Stimulated activated CD4-positive, alpha-beta T cell treated with anti-CD3 and anti-CD28 coated beads, TNF-alpha, amount 100 ng/mL, for 24 hours (primary cell): ENCODE results near the gene ZBTB20.
"Not testable (repeated sequence)": the region's sequence is repeated elsewhere in the genome, so short reads cannot be mapped to it uniquely, and the experiment has no call there.

Experiments used
- DNase-seq, 3 experiments: peaks; one replicate each; pipeline ENCODE4 v3.0.0-alpha.2; 2020; ENCODE audit warnings: low read depth in 3 of 3

Gene ZBTB20

GRCh38 chr3:115146418-115147328 is at the start of gene ZBTB20:
TSS of gene ZBTB20 (minus strand) at chr3:115147288.
- DNase-seq, result peak; percentile 33 to 53 (median 53)

GRCh38 chr3:115194476-115194875 is 47.4 kb upstream of the ZBTB20 start:
- DNase-seq, result no peak

GRCh38 chr3:115190747-115191146 is 43.7 kb upstream of the ZBTB20 start:
- DNase-seq, result no peak

GRCh38 chr3:115187149-115187757 is 40.2 kb upstream of the ZBTB20 start:
- no peak for DNase-seq

GRCh38 chr3:115186351-115187148 is 39.5 kb upstream of the ZBTB20 start:
- DNase-seq, result no peak

GRCh38 chr3:115184859-115185572 is 37.9 kb upstream of the ZBTB20 start:
- not testable (repeated sequence) for DNase-seq

- DNase-seq, result not testable (repeated sequence)
Observed at GRCh38 chr3:115178930-115179329, 31.8 kb upstream of the ZBTB20 start.

GRCh38 chr3:115169808-115170207 is 22.7 kb upstream of the ZBTB20 start:
- DNase-seq, result no peak

GRCh38 chr3:115165701-115166100 is 18.6 kb upstream of the ZBTB20 start:
- no peak for DNase-seq

- no peak for DNase-seq
Observed at GRCh38 chr3:115165266-115165665, 18.2 kb upstream of the ZBTB20 start.

GRCh38 chr3:115164374-115165221 is 17.5 kb upstream of the ZBTB20 start:
- no peak for DNase-seq

GRCh38 chr3:115162759-115163158 is 15.7 kb upstream of the ZBTB20 start:
- DNase-seq, result no peak

GRCh38 chr3:115161866-115162265 is 14.8 kb upstream of the ZBTB20 start:
- DNase-seq, result no peak

- no peak for DNase-seq
Observed at GRCh38 chr3:115161168-115161834, 14.2 kb upstream of the ZBTB20 start.

- no peak for DNase-seq
Observed at GRCh38 chr3:115160295-115160694, 13.2 kb upstream of the ZBTB20 start.

- no peak for DNase-seq
Observed at GRCh38 chr3:115156046-115156654, 9.1 kb upstream of the ZBTB20 start.

- DNase-seq, result no peak
Observed at GRCh38 chr3:115154611-115155010, 7.5 kb upstream of the ZBTB20 start.

GRCh38 chr3:115151921-115152320 is 4.8 kb upstream of the ZBTB20 start:
- DNase-seq, result no peak

- no peak for DNase-seq
Observed at GRCh38 chr3:115148142-115148790, 1.2 kb upstream of the ZBTB20 start.
